WTC11 (cell line): Measurements from ENCODE around the gene SIGLEC12. TPM values are rescaled to one million over a fixed set of nuclear protein-coding genes. Genes with fewer than 3 reads are reported as not detected.

Experiments used
- ATAC-seq: fragments of 200-7000 bp; cut with Tn5 transposase; 2 replicates; pipeline ENCODE4 v1.10.0; 2021; ENCODE audit warnings: mild to moderate bottlenecking, moderate library complexity
- CTCF ChIA-PET: fragments of 300-600 bp; sonication (Branson Sonifier 250); formaldehyde crosslinking; loops from one replicate; lab custom pipeline; 2021; ENCODE audit warnings: antibody characterized with exemption; lab: Charles Lee
- POLR2A ChIA-PET: fragments of 350-600 bp; sonication (Branson Sonifier 250); formaldehyde crosslinking; loops from one replicate; lab custom pipeline; 2021; ENCODE audit warnings: antibody characterized with exemption; lab: Charles Lee
- DNase-seq: peaks from one replicate; pipeline ENCODE4 v3.0.0; 2021; ENCODE audit warnings: low spot score
- H3K27ac Mint-ChIP-seq: 2 replicates; pipeline ENCODE4 v1.8.0; 2021; ENCODE audit warnings: mixed read lengths
- H3K27me3 Mint-ChIP-seq: 2 replicates; pipeline ENCODE4 v1.8.0; 2021; ENCODE audit warnings: low read depth, mild to moderate bottlenecking, moderate library complexity, mixed read lengths
- H3K36me3 Mint-ChIP-seq: 2 replicates; pipeline ENCODE4 v1.8.0; 2021; ENCODE audit warnings: mixed read lengths
- H3K4me1 Mint-ChIP-seq: 2 replicates; pipeline ENCODE4 v1.8.0; 2022; ENCODE audit warnings: mixed read lengths
- H3K4me3 Mint-ChIP-seq: 2 replicates; pipeline ENCODE4 v1.8.0; 2021; ENCODE audit warnings: mild to moderate bottlenecking, moderate library complexity, mixed read lengths
- H3K9me3 Mint-ChIP-seq: 2 replicates; pipeline ENCODE4 v1.8.0; 2021; ENCODE audit warnings: mixed read lengths
- CREM ChIP-seq: sonication (generic); formaldehyde crosslinking; IDR thresholded peaks from 2 replicates; pipeline ENCODE4 v1.8.1; 2022; ENCODE audit warnings: mild to moderate bottlenecking, missing genetic modification reagents, moderate library complexity
- FOXJ3 ChIP-seq: sonication (generic); formaldehyde crosslinking; IDR thresholded peaks from 2 replicates; pipeline ENCODE4 v1.9.0; 2021; ENCODE audit warnings: missing genetic modification reagents, mild to moderate bottlenecking, borderline replicate concordance
- JUN ChIP-seq: sonication (generic); formaldehyde crosslinking; IDR thresholded peaks from 2 replicates; pipeline ENCODE4 v1.8.0; 2023; ENCODE audit warnings: mild to moderate bottlenecking, missing genetic modification reagents
- KAT7 ChIP-seq: sonication (generic); formaldehyde crosslinking; IDR thresholded peaks from 2 replicates; pipeline ENCODE4 v1.8.1; 2023; ENCODE audit warnings: missing genetic modification reagents, mild to moderate bottlenecking, borderline replicate concordance
- MYBL2 ChIP-seq: sonication (generic); formaldehyde crosslinking; IDR thresholded peaks from 2 replicates; pipeline ENCODE4 v1.8.1; 2023; ENCODE audit warnings: mild to moderate bottlenecking, moderate library complexity, missing genetic modification reagents
- NFATC4 ChIP-seq: fragments of 250-450 bp; sonication (Bioruptor Pico); IDR thresholded peaks from 2 replicates; pipeline ENCODE4 v1.9.0; 2021; ENCODE audit warnings: mild to moderate bottlenecking
- NR1H2 ChIP-seq: sonication (generic); formaldehyde crosslinking; IDR thresholded peaks from 2 replicates; pipeline ENCODE4 v1.9.0; 2021; ENCODE audit warnings: mild to moderate bottlenecking, moderate library complexity, missing genetic modification reagents
- NR2C2 ChIP-seq: sonication (generic); formaldehyde crosslinking; IDR thresholded peaks from 2 replicates; pipeline ENCODE4 v1.8.0; 2022; ENCODE audit warnings: mild to moderate bottlenecking, missing genetic modification reagents
- PRRX2 ChIP-seq: fragments of 250-450 bp; sonication (Bioruptor Pico); IDR thresholded peaks from 2 replicates; pipeline ENCODE4 v1.8.0; 2021; ENCODE audit warnings: mild to moderate bottlenecking
- TCF7 ChIP-seq: sonication (generic); formaldehyde crosslinking; IDR thresholded peaks from 2 replicates; pipeline ENCODE4 v1.8.0; 2022; ENCODE audit warnings: mild to moderate bottlenecking, low read depth, missing genetic modification reagents, moderate library complexity
- TEAD1 ChIP-seq: sonication (generic); formaldehyde crosslinking; IDR thresholded peaks from 2 replicates; pipeline ENCODE4 v1.8.0; 2022; ENCODE audit warnings: mild to moderate bottlenecking, missing genetic modification reagents
- TP53 ChIP-seq: sonication (generic); formaldehyde crosslinking; IDR thresholded peaks from 2 replicates; pipeline ENCODE4 v1.8.1; 2023; ENCODE audit warnings: mild to moderate bottlenecking, missing genetic modification reagents
- USF1 ChIP-seq: sonication (generic); formaldehyde crosslinking; IDR thresholded peaks from 2 replicates; pipeline ENCODE4 v1.8.0; 2022; ENCODE audit warnings: mild to moderate bottlenecking, missing genetic modification reagents
- ZBTB21 ChIP-seq: sonication (generic); formaldehyde crosslinking; IDR thresholded peaks from 2 replicates; pipeline ENCODE4 v1.8.1; 2023; ENCODE audit warnings: mild to moderate bottlenecking, missing genetic modification reagents, borderline replicate concordance
- ZNF138 ChIP-seq: sonication (generic); formaldehyde crosslinking; conservative IDR thresholded peaks from 2 replicates; pipeline ENCODE4 v1.8.1; 2022; ENCODE audit warnings: mild to moderate bottlenecking, moderate library complexity, missing genetic modification reagents
- ZNF423 ChIP-seq: fragments of 250-450 bp; sonication (Bioruptor Pico); IDR thresholded peaks from 2 replicates; pipeline ENCODE4 v2.1.2; 2022; ENCODE audit warnings: mild to moderate bottlenecking, moderate library complexity
- ZNF671 ChIP-seq: fragments of 250-450 bp; sonication (Bioruptor Pico); IDR thresholded peaks from 2 replicates; pipeline ENCODE4 v1.8.0; 2021; ENCODE audit warnings: mild to moderate bottlenecking
- total RNA-seq: library from RNA; stranded (reverse); gene quantifications from 3 replicates; pipeline ENCODE4 v1.2.3, GENCODE V29; 2021
- TF ChIP-seq, protein P1 (sequence below): sonication (generic); formaldehyde crosslinking; IDR thresholded peaks from 2 replicates; pipeline ENCODE4 v1.8.0; 2022; ENCODE audit warnings: mild to moderate bottlenecking, missing genetic modification reagents
- TF ChIP-seq, protein P2 (sequence below): sonication (generic); formaldehyde crosslinking; IDR thresholded peaks from 2 replicates; pipeline ENCODE4 v1.8.1; 2023; ENCODE audit warnings: mild to moderate bottlenecking, missing genetic modification reagents, moderate library complexity
- TF ChIP-seq, protein P3 (sequence below): sonication (generic); formaldehyde crosslinking; IDR thresholded peaks from 2 replicates; pipeline ENCODE4 v1.8.0; 2023; ENCODE audit warnings: missing genetic modification reagents, mild to moderate bottlenecking, borderline replicate concordance
- TF ChIP-seq, protein P4 (sequence below): sonication (generic); formaldehyde crosslinking; IDR thresholded peaks from 2 replicates; pipeline ENCODE4 v1.8.0; 2023; ENCODE audit warnings: missing genetic modification reagents

SIGLEC12 gene
- total RNA-seq, 1 experiment from 2014 or later: not detected

DNA sequence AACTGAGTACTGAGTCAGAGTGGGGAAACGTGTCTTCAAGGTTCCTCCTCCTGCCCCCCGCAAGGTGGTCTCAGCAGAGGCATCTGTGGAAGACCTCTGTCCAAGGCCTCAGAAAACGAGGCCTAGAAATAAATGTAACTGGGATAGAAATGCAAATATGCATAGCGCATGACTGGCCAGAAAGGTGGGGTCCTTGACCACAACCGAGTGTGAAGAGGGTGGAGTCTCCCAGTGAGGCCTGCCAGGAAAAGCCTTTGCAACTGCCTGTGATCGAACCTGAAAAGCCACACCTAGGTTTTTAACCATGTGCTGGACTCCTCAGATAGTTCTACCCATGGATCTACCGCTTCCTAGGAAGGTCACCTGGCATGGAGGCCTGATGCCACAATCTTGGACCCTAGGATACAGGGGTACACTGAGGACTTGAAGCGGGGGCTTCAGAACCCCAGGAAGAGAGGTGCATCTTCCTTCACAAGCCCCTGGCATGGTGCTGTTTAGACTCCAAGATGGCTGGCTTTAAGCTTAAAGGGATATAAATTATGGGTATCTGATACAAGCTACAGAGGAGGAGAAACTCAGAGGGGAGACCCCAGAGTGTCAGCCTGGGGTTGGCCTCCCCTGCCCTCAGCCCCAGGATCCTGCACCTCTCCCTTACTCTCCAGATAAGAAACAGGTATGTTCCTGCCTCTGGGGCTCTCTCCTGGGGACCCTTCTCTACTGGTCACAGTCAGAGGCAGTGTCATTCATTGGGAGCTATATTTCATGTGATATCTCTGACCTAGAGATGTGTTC, 48.1 kb upstream of the SIGLEC12 start:
- Mint-ChIP-seq H3K36me3 (no peaks in the 10 kb centered on the region), H3K27ac (no peak overlapping the region), H3K4me3 (no peak overlapping the region), H3K9me3 (peaks cover 5% of the 10 kb centered on the region; the same call in 1 of the 2 replicates), H3K27me3 (peaks cover 56% of the 10 kb centered on the region), H3K4me1 (peaks cover 3% of the 10 kb centered on the region)
- DNase-seq (no peak), ATAC-seq (no peak)
- ChIA-PET POLR2A (interaction anchor here (0.6 to 1.6 kb wide), 2 partner anchors 18 to 125 kb away, joined by 4 to 8 read pairs; partner anchors contain the start of gene SIGLEC6), CTCF (interaction anchor here (1.3 kb wide), 1 partner anchor 15 kb away, joined by 3 read pairs; no protein-coding TSS in a partner anchor)
- TF ChIP-seq, protein P1, sequence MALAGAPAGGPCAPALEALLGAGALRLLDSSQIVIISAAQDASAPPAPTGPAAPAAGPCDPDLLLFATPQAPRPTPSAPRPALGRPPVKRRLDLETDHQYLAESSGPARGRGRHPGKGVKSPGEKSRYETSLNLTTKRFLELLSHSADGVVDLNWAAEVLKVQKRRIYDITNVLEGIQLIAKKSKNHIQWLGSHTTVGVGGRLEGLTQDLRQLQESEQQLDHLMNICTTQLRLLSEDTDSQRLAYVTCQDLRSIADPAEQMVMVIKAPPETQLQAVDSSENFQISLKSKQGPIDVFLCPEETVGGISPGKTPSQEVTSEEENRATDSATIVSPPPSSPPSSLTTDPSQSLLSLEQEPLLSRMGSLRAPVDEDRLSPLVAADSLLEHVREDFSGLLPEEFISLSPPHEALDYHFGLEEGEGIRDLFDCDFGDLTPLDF (CRISPR knock-in tag): no peak
- no peak for TF ChIP-seq FOXJ3 (CRISPR knock-in tag)
- TF ChIP-seq PRRX2: no peak
- TF ChIP-seq ZBTB21 (CRISPR knock-in tag): no peak
- TF ChIP-seq TP53 (CRISPR knock-in tag): no peak
- TF ChIP-seq USF1 (CRISPR knock-in tag): no peak
- TF ChIP-seq KAT7 (CRISPR knock-in tag): no peak

GRCh38 chr19:51548891-51549305, 47.3 kb upstream of the SIGLEC12 start:
- Mint-ChIP-seq H3K4me3 (no peak overlapping the region), H3K27ac (no peak overlapping the region), H3K9me3 (peaks cover 5% of the 10 kb centered on the region; the same call in 1 of the 2 replicates), H3K27me3 (peaks cover 61% of the 10 kb centered on the region), H3K4me1 (peaks cover 6% of the 10 kb centered on the region), H3K36me3 (no peaks in the 10 kb centered on the region)
- no peak for ATAC-seq
- TF ChIP-seq NFATC4 (no peak), TP53 (CRISPR knock-in tag) (no peak), NR1H2 (no peak), ZNF671 (CRISPR knock-in tag) (no peak), NR2C2 (CRISPR knock-in tag) (no peak), CREM (CRISPR knock-in tag) (no peak), ZNF423 (no peak), TEAD1 (CRISPR knock-in tag) (no peak)
- TF ChIP-seq, protein P2, sequence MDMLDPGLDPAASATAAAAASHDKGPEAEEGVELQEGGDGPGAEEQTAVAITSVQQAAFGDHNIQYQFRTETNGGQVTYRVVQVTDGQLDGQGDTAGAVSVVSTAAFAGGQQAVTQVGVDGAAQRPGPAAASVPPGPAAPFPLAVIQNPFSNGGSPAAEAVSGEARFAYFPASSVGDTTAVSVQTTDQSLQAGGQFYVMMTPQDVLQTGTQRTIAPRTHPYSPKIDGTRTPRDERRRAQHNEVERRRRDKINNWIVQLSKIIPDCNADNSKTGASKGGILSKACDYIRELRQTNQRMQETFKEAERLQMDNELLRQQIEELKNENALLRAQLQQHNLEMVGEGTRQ (CRISPR knock-in tag): no peak
- POLR2A ChIA-PET: interaction anchor here (1.6 kb wide), 1 partner anchor 18 kb away, joined by 4 read pairs; the partner anchor contains the start of gene SIGLEC6
- DNase-seq: no peak
- CTCF ChIA-PET: no interaction called here

- Mint-ChIP-seq H3K4me3 (no peak overlapping the region), H3K4me1 (peaks cover 6% of the 10 kb centered on the region), H3K36me3 (no peaks in the 10 kb centered on the region), H3K27me3 (peaks cover 61% of the 10 kb centered on the region), H3K27ac (no peak overlapping the region), H3K9me3 (peaks cover 5% of the 10 kb centered on the region; the same call in 1 of the 2 replicates)
- CTCF ChIA-PET: no interaction called here
- no peak for DNase-seq
- ATAC-seq: no peak
- POLR2A ChIA-PET: interaction anchor here (1.6 kb wide), 1 partner anchor 17 kb away, joined by 4 read pairs; the partner anchor contains the start of gene SIGLEC6
- TF ChIP-seq, protein P3, sequence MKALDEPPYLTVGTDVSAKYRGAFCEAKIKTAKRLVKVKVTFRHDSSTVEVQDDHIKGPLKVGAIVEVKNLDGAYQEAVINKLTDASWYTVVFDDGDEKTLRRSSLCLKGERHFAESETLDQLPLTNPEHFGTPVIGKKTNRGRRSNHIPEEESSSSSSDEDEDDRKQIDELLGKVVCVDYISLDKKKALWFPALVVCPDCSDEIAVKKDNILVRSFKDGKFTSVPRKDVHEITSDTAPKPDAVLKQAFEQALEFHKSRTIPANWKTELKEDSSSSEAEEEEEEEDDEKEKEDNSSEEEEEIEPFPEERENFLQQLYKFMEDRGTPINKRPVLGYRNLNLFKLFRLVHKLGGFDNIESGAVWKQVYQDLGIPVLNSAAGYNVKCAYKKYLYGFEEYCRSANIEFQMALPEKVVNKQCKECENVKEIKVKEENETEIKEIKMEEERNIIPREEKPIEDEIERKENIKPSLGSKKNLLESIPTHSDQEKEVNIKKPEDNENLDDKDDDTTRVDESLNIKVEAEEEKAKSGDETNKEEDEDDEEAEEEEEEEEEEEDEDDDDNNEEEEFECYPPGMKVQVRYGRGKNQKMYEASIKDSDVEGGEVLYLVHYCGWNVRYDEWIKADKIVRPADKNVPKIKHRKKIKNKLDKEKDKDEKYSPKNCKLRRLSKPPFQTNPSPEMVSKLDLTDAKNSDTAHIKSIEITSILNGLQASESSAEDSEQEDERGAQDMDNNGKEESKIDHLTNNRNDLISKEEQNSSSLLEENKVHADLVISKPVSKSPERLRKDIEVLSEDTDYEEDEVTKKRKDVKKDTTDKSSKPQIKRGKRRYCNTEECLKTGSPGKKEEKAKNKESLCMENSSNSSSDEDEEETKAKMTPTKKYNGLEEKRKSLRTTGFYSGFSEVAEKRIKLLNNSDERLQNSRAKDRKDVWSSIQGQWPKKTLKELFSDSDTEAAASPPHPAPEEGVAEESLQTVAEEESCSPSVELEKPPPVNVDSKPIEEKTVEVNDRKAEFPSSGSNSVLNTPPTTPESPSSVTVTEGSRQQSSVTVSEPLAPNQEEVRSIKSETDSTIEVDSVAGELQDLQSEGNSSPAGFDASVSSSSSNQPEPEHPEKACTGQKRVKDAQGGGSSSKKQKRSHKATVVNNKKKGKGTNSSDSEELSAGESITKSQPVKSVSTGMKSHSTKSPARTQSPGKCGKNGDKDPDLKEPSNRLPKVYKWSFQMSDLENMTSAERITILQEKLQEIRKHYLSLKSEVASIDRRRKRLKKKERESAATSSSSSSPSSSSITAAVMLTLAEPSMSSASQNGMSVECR: no peak
- TF ChIP-seq, protein P1 (CRISPR knock-in tag): no peak
- no peak for TF ChIP-seq TCF7 (CRISPR knock-in tag)
- TF ChIP-seq ZNF423: no peak
- no peak for TF ChIP-seq MYBL2 (CRISPR knock-in tag)
- TF ChIP-seq ZNF138: no peak
- no peak for TF ChIP-seq TEAD1 (CRISPR knock-in tag)
- TF ChIP-seq JUN: no peak
- TF ChIP-seq, protein P4, sequence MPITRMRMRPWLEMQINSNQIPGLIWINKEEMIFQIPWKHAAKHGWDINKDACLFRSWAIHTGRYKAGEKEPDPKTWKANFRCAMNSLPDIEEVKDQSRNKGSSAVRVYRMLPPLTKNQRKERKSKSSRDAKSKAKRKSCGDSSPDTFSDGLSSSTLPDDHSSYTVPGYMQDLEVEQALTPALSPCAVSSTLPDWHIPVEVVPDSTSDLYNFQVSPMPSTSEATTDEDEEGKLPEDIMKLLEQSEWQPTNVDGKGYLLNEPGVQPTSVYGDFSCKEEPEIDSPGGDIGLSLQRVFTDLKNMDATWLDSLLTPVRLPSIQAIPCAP (CRISPR knock-in tag): no peak
Measured at GRCh38 chr19:51548213-51548651, 46.6 kb upstream of the SIGLEC12 start.
